HG02798 (cell line): ENCODE measurements around the gene ZEB2.

Experiments
- ATAC-seq: cut with Tn5 transposase; IDR thresholded peaks from one replicate; pipeline ENCODE4 v1.9.1; 2021; ENCODE audit warnings: mild to moderate bottlenecking; ENCODE audit not compliant: unreplicated experiment, poor library complexity

The ZEB2 gene

GRCh38 chr2:144431998-144432397 is 87.9 kb downstream of the ZEB2 start:
- no peak for ATAC-seq

DNA sequence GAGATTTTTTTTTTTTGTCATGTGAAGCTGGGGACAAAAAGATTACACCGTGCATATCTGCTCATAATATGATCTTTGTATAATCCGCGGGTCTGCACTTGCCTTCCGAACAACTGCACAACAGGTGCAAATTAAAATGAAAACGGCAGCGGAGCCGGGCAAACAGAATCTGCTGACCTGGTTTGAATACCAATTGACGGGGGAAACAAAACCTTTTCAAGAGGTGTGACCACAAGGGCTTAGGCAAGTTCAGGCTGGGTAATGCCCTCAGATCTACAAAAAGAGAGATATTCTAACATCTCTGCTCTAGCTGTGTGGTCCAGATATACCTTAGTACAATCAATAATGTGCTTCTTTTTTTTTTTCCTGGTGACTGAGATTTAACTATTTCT is 88.5 kb downstream of the ZEB2 start:
- peak; percentile 46 for ATAC-seq

GRCh38 chr2:144430722-144431391 is 89.1 kb downstream of the ZEB2 start:
- peak; percentile 97 for ATAC-seq

DNA sequence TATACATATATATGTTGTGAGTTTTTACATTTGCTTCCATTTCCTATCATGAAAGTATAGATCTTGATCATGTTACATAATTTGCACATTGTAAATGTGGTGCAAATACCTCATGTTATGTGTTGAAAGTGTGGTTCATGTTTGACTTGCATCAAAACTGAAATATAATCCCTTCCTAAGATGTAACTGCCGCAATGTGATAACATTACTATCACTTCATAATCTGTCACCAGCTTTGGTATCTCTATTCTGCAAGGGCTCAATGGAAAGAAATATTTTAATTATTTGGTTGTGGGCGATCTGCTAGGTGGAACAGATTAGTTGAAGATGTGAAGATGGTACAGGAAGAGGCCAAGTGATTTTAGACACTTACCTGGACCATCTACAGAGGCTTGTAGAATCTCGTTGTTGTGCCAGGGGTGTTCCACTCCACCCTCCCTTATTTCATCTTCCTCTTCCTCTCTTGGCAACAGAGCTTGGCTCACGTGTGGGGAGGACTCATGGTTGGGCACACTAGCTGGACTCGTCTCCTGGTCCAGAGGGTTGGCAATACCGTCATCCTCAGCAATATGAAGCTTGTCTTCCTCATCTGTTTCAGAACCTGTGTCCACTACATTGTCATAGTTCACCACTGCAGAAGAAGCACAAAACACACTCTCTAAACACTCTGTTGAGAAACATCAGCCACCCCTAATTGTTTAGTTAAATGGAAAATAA is 90.4 kb downstream of the ZEB2 start:
- ATAC-seq, result no peak

DNA sequence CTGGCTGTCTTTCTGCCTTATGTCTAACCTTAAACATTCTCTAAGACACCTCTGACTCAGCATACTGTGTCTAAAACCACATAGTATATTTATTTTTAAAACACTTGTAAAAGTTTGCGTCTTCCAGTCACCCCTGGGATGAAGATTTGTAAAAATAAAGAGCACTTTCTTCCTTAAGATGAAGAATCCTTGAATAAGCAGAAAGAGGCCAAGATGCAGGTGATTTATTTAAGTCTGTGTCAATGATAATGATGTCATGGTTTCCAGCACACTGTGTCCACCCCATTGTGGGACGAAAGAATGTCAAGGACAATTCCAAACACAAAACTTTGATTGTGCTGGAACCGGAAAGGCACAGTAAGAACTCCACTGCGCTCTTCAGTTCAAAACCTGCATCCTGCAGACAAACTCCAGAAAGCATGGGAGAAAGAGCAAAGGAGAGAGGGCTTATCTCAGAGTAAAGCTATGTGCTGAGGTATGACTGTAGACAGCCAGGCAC is 92.9 kb downstream of the ZEB2 start:
- no peak for ATAC-seq

DNA sequence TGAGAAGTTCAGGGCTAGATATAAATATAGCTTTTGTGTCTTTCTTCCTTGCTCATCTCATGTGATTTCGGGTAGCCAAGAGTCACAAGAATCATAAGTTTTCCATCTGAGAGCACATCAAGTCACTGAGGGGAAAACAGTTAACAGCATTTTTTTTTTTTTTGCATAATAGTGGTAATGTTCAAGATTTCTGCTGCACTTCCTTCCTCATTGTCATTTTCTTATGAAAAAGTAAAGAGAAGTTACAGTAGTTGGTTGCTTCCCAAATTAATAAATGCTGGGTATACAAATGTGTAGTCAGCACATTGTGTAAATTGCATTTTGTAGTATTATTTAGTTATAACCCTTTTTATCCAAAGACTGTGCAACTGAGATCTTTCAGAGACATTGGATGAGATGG is 93.6 kb downstream of the ZEB2 start:
- ATAC-seq, result no peak

DNA sequence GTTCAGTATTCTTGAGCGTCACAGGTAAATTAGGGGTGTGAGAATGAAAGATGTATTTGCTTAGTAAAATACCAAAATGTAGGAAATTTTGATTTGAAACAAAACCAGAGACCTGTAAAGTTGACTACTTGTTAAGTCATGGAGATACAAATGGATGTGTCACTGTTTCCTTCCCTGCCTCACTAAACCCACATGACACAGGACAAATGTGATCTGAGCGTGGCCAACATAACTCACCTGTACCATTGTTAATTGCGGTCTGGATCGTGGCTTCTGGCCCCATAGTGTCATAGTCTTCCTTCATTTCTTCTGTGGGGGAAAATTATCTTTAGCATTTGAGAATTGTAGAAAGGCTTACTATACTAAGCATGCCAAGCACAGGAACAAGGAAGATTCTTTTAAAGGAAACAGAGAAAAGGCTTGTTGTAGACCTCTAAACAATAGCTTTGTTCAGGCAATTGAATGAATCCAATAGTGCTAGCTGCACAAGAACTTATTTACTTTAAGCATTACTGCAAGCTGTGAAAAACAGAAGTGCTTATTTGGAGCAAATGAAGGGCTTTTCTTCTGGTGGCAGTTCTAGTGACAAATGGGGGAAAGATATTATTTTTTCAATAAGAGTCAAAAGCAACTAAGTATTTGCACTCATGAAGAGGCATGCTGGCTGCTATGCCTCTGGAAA is 95.2 kb downstream of the ZEB2 start:
- no peak for ATAC-seq

DNA sequence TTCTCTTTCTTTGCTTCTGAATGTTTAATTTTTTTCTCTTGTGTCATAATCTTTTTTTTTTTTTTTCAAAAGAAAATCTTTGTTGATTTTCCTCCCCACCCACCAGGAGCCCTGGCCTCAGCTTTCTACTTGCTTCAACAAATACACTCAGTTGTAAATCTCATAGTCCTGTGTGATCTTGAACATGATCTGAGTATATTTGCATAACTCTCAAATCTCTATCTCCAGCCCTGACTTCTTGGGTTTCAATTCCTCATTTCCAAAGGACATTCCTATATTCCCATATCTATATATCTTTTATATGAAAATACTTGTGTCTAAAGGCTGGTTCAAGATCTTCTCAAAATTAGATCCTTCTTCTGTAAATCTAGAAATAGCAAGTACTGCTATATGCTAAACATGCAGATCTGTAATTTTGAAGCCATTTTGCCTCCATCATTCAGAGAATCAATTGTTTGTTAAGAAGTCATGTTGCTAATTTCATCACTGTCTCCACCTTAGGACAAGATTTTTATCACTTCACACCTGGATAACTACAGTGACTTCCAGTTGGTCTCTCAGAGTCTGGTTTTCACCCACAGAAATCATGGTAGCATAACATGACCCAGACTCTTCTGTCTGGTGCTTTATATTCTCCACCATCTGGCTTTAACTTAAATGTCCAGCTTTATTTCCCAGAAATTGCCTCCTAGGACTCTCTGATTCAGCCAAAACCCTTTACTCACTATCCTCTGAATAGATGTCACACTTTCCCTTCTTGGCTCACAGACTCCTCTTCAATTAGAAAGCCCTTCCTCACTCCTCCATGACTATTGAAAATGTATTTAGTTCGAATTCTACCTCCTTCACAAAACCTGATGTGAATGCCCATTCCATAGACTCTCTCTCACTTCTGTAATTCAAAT is 98.1 kb downstream of the ZEB2 start:
- ATAC-seq, result peak; percentile 39

DNA sequence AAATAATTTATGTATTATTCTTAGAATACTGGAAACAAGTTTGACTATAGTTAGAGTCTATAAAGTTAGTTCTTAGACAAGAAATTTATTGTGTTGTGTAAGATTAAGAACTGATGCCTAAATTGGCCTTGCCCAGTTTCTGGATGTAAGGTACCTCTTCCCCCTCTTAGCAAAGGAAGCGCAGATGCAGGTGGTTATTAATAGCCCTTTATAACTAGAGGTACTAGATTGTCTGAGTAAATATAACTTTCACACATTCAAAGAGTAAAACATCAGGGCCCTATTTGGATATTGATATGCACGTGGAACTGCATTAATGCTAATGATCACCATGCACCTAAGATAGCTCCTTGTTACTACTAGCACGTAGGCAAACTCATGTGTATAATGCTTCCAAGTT is 100.7 kb downstream of the ZEB2 start:
- no peak for ATAC-seq

DNA sequence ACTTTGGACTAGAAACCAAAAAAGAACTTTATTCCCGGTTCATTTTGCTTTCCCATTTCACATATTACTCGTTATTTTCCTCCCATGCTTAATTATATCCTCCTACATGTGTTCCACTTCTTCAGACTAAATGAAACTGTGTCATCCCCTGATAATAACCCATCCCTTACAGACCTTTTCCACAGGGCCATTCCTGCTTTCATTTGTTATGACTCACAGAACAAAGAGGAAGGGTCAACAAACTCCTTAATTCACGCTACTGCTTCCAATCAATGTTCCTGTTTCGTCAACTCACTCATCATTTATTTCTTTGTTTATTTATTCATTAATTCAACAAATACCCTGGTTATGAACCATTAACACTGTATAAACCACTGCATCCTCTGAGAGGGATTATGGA is 104.5 kb downstream of the ZEB2 start:
- no peak for ATAC-seq

- ATAC-seq, result peak; percentile 60
Observed at GRCh38 chr2:144414324-144414845, 105.5 kb downstream of the ZEB2 start.

GRCh38 chr2:144412709-144413108 is 107.2 kb downstream of the ZEB2 start:
- no peak for ATAC-seq

DNA sequence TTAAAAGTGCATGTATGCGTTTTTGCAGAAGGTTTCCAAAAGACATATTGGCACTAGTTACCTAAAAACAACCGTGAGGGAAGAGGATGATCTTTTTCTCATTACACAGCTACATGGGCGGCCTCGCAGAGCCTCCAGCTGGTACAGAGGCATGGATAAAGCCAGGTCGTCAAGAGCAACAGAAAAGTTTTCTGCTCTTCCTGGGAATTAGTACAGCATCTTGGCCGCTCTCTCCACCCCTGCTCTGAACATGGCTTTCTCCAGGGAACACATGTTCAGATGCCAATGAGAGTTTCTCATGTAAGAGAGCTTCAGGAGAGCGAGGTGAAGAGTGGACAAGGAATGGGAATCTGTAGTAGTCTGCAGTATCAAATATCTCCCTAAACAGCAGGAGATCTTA is 108.4 kb downstream of the ZEB2 start:
- no peak for ATAC-seq

GRCh38 chr2:144409241-144409640 is 110.7 kb downstream of the ZEB2 start:
- no peak for ATAC-seq

- no peak for ATAC-seq
Observed at GRCh38 chr2:144407262-144407661, 112.7 kb downstream of the ZEB2 start.

DNA sequence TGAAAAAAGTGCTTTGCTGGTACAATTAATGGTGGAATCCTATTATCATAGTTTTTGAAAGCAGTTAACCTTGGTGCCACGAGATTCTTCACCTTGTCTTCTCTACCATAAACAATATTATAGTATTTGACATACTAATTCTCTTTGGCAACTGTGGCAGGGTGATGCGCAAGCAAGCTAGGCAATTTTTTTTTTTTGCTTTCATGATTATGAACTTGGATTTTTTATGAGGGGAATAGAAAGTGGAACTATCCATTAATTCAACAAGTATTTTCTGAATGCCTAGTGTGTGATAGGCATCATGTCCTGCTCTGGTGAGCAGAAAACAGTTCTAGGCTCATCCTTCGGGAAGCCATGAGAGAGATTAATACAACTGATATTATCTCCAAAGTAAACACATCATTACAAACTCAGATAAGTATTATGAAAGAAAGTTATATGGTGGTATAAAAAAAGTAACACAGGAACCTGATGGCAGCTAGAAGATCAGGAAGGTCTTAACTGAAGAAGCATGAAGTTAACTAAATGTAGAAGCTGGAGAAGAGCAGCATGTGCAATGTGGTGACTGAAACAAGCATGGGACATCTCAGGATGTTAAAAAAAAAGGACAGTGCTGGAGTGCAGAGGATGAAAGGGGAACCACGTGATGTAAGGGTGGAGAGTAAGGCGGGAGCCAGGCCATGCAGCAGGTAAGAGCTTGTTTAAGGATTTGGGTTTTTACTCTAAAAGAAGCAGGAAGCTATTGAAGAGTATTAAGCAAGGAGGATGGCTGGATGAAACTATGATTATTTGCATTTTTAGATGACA is 113.7 kb downstream of the ZEB2 start:
- ATAC-seq, result no peak

DNA sequence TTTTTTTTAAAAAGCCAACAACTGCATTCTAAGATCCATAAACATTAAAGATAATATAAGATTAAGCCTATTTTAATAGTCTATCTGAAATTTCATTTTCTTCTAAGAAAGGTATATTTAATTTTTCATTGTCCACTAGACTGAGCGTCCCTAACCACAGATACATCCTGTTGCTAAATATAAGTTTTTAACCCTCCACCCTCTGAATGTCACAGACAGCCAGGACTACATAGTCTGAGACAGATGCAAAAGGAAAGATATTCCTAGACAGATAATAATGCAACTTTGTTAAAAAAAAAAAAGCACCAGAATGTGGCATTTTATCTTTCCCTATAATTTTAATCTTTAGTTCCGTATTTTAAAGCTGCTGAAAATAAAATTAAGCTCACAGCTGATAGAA is 114.6 kb downstream of the ZEB2 start:
- ATAC-seq, result no peak

DNA sequence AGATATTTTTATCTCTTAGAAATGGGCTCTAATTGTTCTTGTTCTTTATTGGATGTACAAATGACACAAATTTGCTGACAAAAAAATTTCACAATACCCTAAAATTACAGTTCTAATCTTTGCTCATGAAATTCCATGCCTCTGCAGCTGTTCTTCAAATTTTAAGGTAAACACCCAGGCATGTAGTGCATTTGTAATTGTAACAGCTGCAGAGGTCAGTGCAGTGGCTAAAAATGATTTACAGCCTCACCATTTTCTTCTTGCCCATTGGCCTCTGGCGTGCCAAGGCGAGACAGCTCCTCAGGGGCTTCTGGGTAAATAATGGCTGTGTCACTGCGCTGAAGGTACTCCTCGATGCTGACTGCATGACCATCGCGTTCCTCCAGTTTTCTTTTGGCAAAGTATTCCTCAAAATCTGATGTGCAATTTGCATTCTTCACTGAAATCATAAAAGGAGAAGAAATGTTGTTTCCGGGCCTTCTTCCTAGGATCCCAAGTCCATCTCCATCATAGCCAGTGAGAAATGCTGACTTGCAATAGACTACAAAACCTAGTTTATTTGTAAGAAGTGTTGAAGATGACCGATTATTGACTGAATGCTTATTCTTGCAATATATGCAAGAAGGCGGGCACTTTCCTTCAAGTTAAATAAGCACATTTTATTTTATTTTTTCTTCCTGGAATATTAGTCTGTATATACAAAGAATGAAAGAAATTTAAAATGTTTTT is 115.2 kb downstream of the ZEB2 start:
- no peak for ATAC-seq

DNA sequence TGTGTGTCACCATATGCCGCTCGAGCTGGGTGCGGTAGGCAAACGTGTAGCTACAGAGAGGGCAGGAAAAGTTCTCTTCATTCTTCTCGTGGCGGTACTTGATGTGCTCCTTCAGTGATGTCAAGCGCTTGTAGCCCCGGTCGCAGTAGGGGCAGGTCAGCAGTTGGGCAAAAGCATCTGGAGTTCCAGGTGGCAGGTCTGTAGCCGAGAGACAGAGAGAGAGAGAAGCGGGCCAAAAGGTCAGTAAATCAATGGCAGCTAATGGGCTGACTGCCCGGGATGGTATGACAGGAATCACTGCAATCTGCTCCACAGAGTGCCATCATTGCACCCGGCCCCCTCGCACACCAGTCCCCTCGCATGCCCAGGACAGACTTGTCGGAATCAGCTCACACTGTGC is 116.0 kb downstream of the ZEB2 start:
- ATAC-seq, result no peak
